DLD1 (cell line): ENCODE results near the gene PTBP3.
"Not testable (repeated sequence)": the region's sequence is repeated elsewhere in the genome, so short reads cannot be mapped to it uniquely, and the experiment has no call there.

Source experiments
- in situ Hi-C: cut with HindIII; loops from 2 replicates; pipeline ENCODE4 v1.10.0; 2017; ENCODE audit warnings: low sequenced_read_pairs

PTBP3 gene

GRCh38 chr9:112274600-112274999, 58.8 kb downstream of the PTBP3 start:
- in situ Hi-C loops, result no loop called here

DNA sequence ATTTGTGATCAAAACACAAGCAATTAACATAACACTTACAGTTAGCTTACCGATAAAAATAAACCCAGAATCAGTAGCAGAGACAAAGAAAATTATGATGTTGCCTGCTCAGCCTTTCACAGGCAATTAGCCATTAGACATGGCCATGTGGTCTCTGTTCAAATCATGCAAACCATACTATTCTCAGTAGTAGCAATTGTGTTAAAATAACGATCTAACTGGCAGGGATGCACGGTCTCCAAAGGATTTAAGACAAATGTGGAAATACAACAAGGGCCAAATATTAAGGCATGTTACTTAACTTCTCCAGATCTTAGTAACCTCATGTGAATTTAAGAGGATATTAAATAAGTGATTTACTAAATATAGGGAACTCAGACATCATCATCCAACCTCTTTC, 59.5 kb downstream of the PTBP3 start:
- in situ Hi-C loops, result no loop called here

- in situ Hi-C loops, result no loop called here
Measured at GRCh38 chr9:112271466-112272098, 61.8 kb downstream of the PTBP3 start.

- in situ Hi-C loops, result no loop called here
Measured at GRCh38 chr9:112268413-112268812, 65.0 kb downstream of the PTBP3 start.

GRCh38 chr9:112267086-112267485, 66.3 kb downstream of the PTBP3 start:
- in situ Hi-C loops, result not testable (repeated sequence)

DNA sequence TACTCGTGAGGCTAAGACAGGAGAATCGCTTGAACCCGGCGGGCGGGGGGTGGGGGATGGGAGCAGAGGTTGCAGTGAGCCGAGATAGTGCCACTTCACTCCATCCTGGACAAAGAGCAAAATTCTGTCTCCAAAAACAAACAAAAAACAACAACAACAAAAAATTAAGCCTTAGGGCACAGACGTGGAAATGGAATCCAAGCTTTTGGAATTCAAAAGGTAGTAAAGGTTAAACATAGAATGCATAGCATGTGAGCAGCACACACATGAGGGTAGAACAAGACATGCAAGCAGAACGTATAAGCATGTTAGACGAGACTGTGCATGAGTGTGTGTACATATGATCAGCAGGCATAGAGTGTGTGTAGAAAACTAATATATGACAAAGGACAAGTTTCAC, 68.0 kb downstream of the PTBP3 start:
- in situ Hi-C loops, result no loop called here

DNA sequence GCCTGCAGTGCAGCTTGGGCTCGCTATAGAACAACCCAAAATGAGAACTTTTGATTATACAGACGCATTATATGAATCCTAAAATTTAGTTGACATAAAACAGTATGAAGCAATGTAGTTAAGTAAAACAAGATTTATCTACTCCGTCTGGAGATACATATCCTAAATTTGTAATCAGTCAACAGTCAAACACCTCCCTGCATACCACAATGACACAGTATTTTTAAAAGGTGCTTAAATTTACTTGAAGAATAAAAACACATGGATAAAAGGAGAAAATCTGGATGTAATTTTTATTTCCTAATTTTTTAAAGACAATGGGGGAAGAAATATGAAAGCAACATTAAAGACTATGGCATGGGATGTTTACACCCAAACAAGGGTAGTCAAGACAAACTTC, 70.8 kb downstream of the PTBP3 start:
- in situ Hi-C loops, result no loop called here

DNA sequence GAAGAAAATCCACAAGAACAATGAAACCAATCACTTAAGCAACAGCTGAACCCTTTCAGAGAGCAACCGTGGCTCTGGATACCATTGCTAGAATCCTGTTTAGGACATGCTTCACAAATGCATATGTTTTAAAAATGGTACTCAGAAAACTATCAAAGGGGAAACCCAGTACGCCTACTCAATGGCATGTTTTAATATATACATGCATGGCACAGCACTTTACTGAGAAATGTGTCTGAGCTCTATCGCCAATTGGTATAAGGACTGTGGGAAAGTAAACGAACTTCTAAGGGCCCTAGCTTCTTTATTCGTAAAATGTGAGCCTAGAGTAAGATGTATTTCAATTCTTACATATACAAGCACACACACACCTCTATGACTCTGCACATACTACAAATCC, 72.3 kb downstream of the PTBP3 start:
- in situ Hi-C loops, result no loop called here

DNA sequence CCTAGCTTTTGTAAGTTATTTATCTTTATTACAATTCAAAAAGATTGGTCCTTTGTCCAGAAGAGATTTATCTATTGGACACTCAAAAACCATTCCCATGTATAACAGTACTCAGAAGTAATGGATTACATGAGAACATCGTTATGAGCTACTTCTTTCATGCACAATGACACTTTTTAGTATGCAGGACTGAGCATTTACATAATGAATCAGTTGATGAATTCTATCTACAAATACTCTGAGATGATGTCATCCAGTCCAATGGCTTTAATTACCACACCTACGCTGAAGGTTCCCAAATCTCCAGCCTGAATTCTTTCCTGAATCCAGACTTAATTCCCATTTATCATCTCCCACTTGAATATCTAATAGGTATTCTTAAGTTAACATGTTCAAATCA, 75.3 kb downstream of the PTBP3 start:
- in situ Hi-C loops, result no loop called here

DNA sequence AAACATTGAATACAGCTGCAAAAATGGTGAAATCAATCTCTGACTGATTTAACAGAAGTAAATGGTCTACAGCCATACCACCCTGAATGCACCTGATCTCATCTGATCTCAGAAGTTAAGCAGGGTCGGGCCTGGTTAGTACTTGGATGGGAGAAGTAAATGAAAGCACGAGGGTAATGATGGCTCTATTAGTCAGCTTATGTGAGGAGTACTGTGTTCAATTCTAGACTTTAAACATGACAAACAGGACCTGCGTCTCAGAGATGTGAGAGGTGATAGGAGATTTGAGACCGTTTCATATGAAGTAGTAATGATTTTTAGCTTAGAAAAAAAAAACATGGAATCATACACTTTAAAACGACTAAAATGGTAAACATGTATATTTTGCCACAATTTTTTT, 81.2 kb downstream of the PTBP3 start:
- in situ Hi-C loops, result no loop called here

DNA sequence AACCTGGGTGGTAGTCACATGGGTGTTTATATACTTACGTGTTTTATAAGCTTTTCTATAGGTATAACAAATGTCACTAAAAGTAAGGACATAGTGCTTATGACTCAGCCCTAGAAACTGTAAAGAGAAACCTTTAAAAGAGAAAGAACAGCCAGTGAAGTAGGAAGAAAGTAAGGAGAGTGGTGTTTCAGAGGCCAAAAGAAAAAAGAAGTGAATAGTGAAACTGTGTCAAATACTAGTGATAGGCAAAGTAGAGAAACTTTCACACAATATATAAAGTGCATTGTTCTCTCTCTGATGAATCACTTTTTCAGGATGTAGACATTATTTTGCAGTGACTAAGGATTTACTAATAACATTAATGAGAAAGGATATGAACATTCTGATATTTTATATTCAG, 84.1 kb downstream of the PTBP3 start:
- in situ Hi-C loops, result no loop called here

DNA sequence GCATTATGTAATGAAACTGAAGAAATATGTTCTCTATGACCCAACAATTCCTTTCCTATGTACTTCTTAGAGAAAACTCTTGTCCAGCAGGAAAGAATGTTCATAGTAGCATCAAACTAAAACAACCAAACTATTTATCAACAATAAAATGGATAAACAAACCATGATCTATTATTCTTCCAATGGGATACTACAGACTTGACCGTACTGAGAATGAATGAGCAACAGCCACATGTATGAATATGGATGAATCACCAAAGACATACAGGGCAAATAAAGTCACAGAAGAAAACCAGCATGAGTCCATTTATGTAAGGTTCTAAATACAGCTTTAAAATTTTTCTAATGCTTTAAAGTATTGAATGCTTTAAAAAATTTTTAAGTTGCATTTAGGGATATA, 84.7 kb downstream of the PTBP3 start:
- in situ Hi-C loops, result no loop called here

GRCh38 chr9:112247090-112247489, 86.3 kb downstream of the PTBP3 start:
- in situ Hi-C loops, result no loop called here

DNA sequence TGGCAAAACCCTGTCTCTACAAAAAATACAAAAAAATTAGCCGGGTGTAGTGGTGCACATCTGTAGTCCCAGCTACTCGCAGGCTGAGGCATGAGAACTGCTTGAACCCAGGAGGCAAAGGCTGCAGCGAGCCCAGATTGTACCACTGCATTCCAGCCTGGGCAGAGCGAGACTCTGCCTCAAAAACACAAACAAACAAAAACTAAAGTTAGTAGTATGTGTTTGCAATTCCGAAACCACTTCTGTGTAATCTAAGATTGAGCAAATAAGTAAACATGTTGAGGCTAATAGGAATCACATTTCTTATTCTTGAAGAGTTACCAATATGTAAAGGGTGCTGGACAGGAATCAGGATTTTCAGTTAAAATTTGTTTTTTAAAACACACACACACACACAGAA, 88.3 kb downstream of the PTBP3 start:
- in situ Hi-C loops, result no loop called here

DNA sequence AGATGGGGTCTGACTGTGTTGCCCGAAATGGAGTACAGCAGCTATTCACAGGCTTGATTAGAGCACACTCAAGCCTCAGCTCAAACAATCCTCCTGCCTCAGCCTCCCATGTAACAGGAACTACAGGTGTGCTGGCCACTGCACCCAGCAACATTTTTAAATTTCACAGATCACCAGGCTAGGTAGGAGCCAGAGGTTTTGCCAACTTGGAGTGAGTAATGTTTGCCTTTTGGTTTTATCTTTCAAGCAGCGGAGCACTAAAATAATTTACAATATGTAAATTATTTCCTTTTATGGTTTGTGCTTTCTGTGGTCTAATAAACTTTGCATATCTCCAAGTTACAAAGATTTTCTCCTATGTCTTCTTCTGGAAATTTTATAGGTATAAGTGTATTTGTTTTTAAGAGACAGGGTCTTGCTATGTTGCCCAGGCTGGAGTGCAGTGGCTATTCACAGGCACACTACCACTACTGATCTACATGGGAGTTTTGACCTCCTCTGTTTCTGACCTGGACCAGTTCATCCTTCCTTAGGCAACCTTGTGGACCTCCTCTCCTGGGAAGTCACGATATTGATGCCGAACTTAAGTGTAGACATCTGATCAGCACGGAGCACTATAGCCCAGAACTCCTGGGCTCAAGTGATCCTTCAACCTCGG, 91.1 kb downstream of the PTBP3 start:
- in situ Hi-C loops, result no loop called here

DNA sequence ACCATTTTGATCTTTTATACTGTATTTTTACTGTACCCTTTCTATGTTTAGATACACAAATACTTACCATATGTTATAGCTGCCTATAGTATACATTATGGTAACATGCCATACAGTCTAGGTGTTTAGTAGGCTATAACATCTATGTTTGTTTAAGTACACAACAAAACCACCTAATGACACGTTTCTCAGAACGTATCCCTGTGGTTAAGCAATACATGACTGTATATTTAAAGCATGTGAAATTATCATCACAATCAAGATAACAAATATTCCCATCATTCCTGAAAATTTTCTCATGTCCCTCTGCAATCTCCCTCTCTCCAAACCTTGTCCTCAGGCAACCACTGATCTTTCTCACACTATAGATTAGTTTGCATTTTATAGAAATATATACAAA, 91.9 kb downstream of the PTBP3 start:
- in situ Hi-C loops, result no loop called here

DNA sequence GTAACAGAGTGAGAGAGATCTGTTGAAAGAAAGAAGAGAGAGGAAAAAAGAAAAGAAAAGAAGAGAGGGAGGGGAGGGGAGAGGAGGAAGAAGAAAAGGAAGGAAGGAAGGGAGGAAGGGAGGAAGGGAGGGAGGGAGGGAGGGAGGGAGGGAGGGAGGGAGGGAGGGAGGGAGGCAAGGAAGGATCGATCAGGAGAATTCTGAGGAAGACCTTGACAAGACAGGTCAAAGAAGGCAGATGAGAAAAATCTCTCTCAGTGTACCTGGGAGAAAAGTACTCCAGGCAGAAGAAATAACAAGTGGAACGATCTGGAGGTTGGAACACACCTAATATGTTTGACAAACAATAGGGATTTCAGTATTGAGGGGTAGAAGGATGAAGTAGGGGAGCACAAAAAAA, 93.7 kb downstream of the PTBP3 start:
- in situ Hi-C loops, result no loop called here

- in situ Hi-C loops, result no loop called here
Measured at GRCh38 chr9:112239284-112239683, 94.1 kb downstream of the PTBP3 start.

- in situ Hi-C loops, result no loop called here
Measured at GRCh38 chr9:112234779-112235178, 98.6 kb downstream of the PTBP3 start.

GRCh38 chr9:112233769-112234168, 99.7 kb downstream of the PTBP3 start:
- in situ Hi-C loops, result no loop called here

GRCh38 chr9:112232233-112232632, 101.2 kb downstream of the PTBP3 start:
- in situ Hi-C loops, result no loop called here

DNA sequence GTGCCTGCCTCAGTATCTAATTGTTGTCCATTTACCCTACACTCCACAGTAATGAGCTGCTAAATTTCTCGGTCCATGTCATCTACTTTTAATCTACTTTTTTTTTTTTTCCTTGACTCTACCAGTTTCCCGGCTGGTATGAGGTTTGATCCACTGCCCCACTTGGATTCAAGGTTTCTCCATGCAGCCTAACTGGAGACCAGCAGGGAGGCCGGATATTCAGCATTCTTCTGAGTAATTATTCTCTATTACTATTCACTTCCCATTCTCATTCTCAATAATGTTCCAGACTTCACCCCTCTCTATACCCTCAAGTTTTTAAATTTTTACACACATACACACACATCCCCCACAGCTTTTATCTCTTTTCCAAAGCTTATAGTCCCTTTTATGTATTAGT, 107.3 kb downstream of the PTBP3 start:
- in situ Hi-C loops, result no loop called here
